Gastrocnemius medialis (tissue), 4 donors: ENCODE measurements around the gene CAPS2. TPM values are rescaled to one million over a fixed set of nuclear protein-coding genes. Genes with fewer than 3 reads are reported as not detected.

Source experiments
- ATAC-seq, 2 donors: fragments of 150-250 bp; one replicate each; pipeline ENCODE4 v1.9.1; 2016
- DNase-seq, 2 donors: peaks; one replicate each; pipeline ENCODE4 v3.0.0-alpha.2; 2019
- H3K27ac ChIP-seq, 4 donors: fragments of 200-600 bp; sonication (generic); 1 replicate in 1 of 4; 2 replicates in 3 of 4; pipeline ENCODE4 v1.5.1; 2016 to 2018; ENCODE audit warnings: mild to moderate bottlenecking in 2 of 4, moderate library complexity in 1 of 4
- H3K27me3 ChIP-seq, 3 donors: fragments of 200-600 bp; sonication (generic) in 2 of 3; 1 replicate in 1 of 3; 2 replicates in 2 of 3; pipeline versions ENCODE4 v1.5.1 to v1.6.0; 2016 to 2019; ENCODE audit warnings: mild to moderate bottlenecking in 1 of 3, moderate library complexity in 1 of 3
- H3K36me3 ChIP-seq, 2 donors: fragments of 200-600 bp; sonication (generic) in 1 of 2; one replicate each; pipeline ENCODE4 v1.5.1; 2017 to 2018
- H3K4me1 ChIP-seq, 2 donors: fragments of 200-600 bp; sonication (generic) in 1 of 2; one replicate each; pipeline ENCODE4 v1.5.1; 2016 to 2017; ENCODE audit warnings: mild to moderate bottlenecking in 2 of 2
- H3K4me3 ChIP-seq, 4 donors: fragments of 200-600 bp; sonication (generic) in 3 of 4; 1 replicate in 1 of 4; 2 replicates in 3 of 4; pipeline ENCODE4 v1.5.1; 2016 to 2019; ENCODE audit warnings: mild to moderate bottlenecking in 2 of 4
- H3K9me3 ChIP-seq, 3 donors: fragments of 200-600 bp; sonication (generic) in 2 of 3; 1 replicate in 1 of 3; 2 replicates in 2 of 3; pipeline ENCODE4 v1.5.1; 2016 to 2019
- CTCF ChIP-seq, 5 experiments: fragments of 450-650 bp in 3 of 5; fragments of 200-600 bp in 2 of 5; sonication (generic) in 2 of 5; IDR thresholded peaks in 4 of 5; conservative IDR thresholded peaks in 1 of 5; 1 replicate in 4 of 5; 2 replicates in 1 of 5; pipeline ENCODE4 v1.5.1; 2016 to 2019; ENCODE audit warnings: antibody characterized with exemption in 5 of 5, mild to moderate bottlenecking in 3 of 5, moderate library complexity in 3 of 5
- POLR2A ChIP-seq, 2 donors: fragments of 450-650 bp; IDR thresholded peaks; one replicate each; pipeline ENCODE4 v1.6.1; 2017; ENCODE audit warnings: antibody characterized with exemption in 2 of 2, mild to moderate bottlenecking in 2 of 2, moderate library complexity in 2 of 2
- in situ Hi-C, 4 donors: fragments of 200-750 bp; cut with MboI; loops; one replicate each; pipeline versions ENCODE4 v1.15.0 to v1.8.0; 2017; ENCODE audit warnings: low sequenced_read_pairs in 4 of 4
- intact Hi-C: fragments of 100-400 bp; cut with DNase I; formaldehyde crosslinking; loops from one replicate; pipeline ENCODE4 v1.15.1; 2023; ENCODE audit warnings: low total_unique reads
- total RNA-seq, 4 donors: library from RNA; depleted of rRNA; stranded (reverse); fragments of >200 nt; gene quantifications; one replicate each; pipeline versions ENCODE4 v1.1.0 to v1.2.3, GENCODE V29; 2016

CAPS2 gene
- total RNA-seq, 4 donors from 2014 or later: 3.0 to 21.7 (median 13.6) TPM

GRCh38 chr12:75334384-75335030, 4.4 kb upstream of the CAPS2 start, which contains the start of gene GLIPR1L1:
GLIPR1L1 (plus strand) TSS chr12:75334670; CDS start chr12:75334729, 59 bp downstream.
- TF ChIP-seq POLR2A (IDR thresholded peaks at IDR 0.05): no peak
- peak; percentile 61 to 88 (median 79) for TF ChIP-seq CTCF (IDR thresholded peaks at IDR 0.05 in 4 of 5, conservative IDR thresholded peaks at IDR 0.05 in 1 of 5)
- DNase-seq (peak; percentile 42 to 68), ATAC-seq (peak; percentile 76 to 78)
- no peaks in the 10 kb centered on the region for H3K9me3 ChIP-seq
- H3K4me1 ChIP-seq: peaks cover 6% of the 10 kb centered on the region in 2 donors
- peak within 1 kb of the TSS in 3 of 4 donors; percentile 29 to 51 (median 31) for H3K4me3 ChIP-seq
- intact Hi-C loops (loop anchor here (2.0 kb wide), 2 partner anchors 56 to 170 kb away; partner anchors contain the start of gene GLIPR1L2), in situ Hi-C loops (loop anchor here in 3 of 4 donors (10.0 kb wide), 2 partner anchors 50 to 170 kb away; no protein-coding TSS in a partner anchor)
- no peaks in the 10 kb centered on the region for H3K36me3 ChIP-seq
- no peaks in the 10 kb centered on the region for H3K27me3 ChIP-seq
- H3K27ac ChIP-seq: no peak within 1 kb of the TSS

- no peaks in the 10 kb centered on the region for H3K36me3 ChIP-seq
- intact Hi-C loops (no loop called here), in situ Hi-C loops (no loop called here)
- H3K9me3 ChIP-seq: no peaks in the 10 kb centered on the region
- no peak for TF ChIP-seq POLR2A (IDR thresholded peaks at IDR 0.05)
- TF ChIP-seq CTCF (IDR thresholded peaks at IDR 0.05 in 4 of 5, conservative IDR thresholded peaks at IDR 0.05 in 1 of 5): no peak
- H3K4me1 ChIP-seq: peaks cover 4% of the 10 kb centered on the region in 2 donors
- ATAC-seq (no peak), DNase-seq (no peak)
- H3K27me3 ChIP-seq: no peaks in the 10 kb centered on the region
- no peak overlapping the region for H3K27ac ChIP-seq
- no peak overlapping the region for H3K4me3 ChIP-seq
Measured at GRCh38 chr12:75327642-75328041, 2.5 kb downstream of the CAPS2 start.

GRCh38 chr12:75323663-75324062, 6.5 kb downstream of the CAPS2 start:
- Histone ChIP-seq H3K9me3 (no peaks in the 10 kb centered on the region), H3K4me1 (no peaks in the 10 kb centered on the region), H3K36me3 (no peaks in the 10 kb centered on the region), H3K4me3 (no peak overlapping the region), H3K27me3 (no peaks in the 10 kb centered on the region), H3K27ac (no peak overlapping the region)
- in situ Hi-C loops: no loop called here
- ATAC-seq (no peak), DNase-seq (no peak)
- intact Hi-C loops: no loop called here
- TF ChIP-seq CTCF (IDR thresholded peaks at IDR 0.05 in 4 of 5, conservative IDR thresholded peaks at IDR 0.05 in 1 of 5) (no peak), POLR2A (IDR thresholded peaks at IDR 0.05) (no peak)

- no peak for ATAC-seq
- H3K27ac ChIP-seq: no peak overlapping the region
- in situ Hi-C loops (no loop called here), intact Hi-C loops (no loop called here)
- no peaks in the 10 kb centered on the region for H3K27me3 ChIP-seq
- no peak overlapping the region for H3K4me3 ChIP-seq
- H3K9me3 ChIP-seq: no peaks in the 10 kb centered on the region
- DNase-seq: no peak
- no peaks in the 10 kb centered on the region for H3K36me3 ChIP-seq
- no peaks in the 10 kb centered on the region for H3K4me1 ChIP-seq
- TF ChIP-seq CTCF (IDR thresholded peaks at IDR 0.05 in 4 of 5, conservative IDR thresholded peaks at IDR 0.05 in 1 of 5) (no peak), POLR2A (IDR thresholded peaks at IDR 0.05) (no peak)
Measured at GRCh38 chr12:75322464-75322863, 7.7 kb downstream of the CAPS2 start.
